ENCODE data around the gene UBE2E2.
"Not testable (repeated sequence)": the region's sequence is repeated elsewhere in the genome, so short reads cannot be mapped to it uniquely, and the experiment has no call there.

UBE2E2 gene

DNA sequence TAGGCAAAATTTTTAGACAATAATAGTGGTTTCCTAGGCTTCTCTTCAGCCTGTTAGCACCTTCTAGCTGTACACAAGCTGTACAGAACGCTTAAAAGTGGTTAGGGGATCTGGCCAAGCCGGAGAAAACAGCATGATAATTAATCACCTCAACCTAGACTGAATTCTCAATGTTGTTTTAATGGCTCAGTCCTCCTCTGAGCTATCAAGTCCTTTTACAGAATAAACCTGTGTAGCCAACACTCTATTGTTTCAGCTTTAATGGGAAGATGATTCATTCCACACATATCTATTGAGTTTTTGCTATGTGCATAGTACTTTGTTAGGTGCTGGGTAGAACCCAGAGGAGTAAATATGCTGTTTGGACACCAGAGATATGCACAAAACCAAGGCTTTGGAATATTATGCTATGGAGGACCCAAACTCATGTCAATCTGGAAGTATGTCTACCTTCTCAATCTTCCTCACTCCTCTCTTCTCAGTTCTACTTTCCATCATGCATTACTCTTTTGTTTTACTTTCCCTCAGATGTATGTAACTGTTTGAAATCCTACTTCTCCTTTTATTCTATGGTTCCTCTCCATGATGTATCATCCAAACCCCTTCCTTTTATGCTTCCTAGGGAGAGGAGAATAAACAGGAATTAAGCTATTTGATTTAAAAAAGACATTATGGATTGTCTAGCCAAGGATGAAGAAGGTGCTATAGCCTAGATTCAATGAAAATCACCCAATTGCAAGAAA, 27.6 kb upstream of the UBE2E2 start:
- no peak for DNase-seq
- no peak for ATAC-seq
- peaks cover 16% of the 10 kb centered on the region for H3K27me3 Mint-ChIP-seq
- no peak overlapping the region for H3K27ac Mint-ChIP-seq
- no peaks in the 10 kb centered on the region for H3K4me1 Mint-ChIP-seq
- H3K9me3 Mint-ChIP-seq = peaks cover 4 to 7% of the 10 kb centered on the region in 2 donors
- no peak overlapping the region for H3K4me3 Mint-ChIP-seq

- not testable (repeated sequence) for ATAC-seq, H3K4me3 Mint-ChIP-seq, DNase-seq, H3K9me3 Mint-ChIP-seq, H3K27ac Mint-ChIP-seq, H3K4me1 Mint-ChIP-seq
- peaks cover 16% of the 10 kb centered on the region for H3K27me3 Mint-ChIP-seq
Measured at GRCh38 chr3:23176839-23177238, 26.3 kb upstream of the UBE2E2 start.

DNA sequence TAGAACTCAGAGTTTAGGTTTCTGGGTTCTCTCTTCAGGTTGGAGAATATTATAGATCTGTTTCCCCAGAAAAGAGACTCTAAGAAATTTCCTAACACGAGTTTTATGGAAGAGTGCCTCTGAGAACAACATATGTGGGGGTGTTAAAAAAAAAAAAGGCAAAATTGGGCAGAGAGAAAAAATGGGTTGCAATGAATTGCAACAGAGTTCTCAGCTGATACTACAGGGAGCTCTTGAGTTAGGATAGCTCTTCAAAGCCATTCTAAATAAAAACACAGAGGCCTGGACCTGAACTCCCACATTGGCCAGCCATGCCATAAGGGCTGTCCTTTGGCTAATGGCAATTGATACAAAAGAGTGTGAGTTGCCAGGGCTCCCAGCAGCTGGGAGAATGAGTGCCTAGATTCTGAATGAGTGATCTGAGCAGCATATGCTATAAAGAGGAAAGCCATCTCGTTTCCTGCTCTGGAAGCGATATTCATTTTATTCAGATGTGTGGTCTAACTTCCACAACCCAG, 20.1 kb upstream of the UBE2E2 start:
- ATAC-seq (no peak), DNase-seq (no peak)
- Mint-ChIP-seq H3K27ac (no peak overlapping the region), H3K9me3 (no peaks in the 10 kb centered on the region), H3K4me3 (no peak overlapping the region), H3K4me1 (no peaks in the 10 kb centered on the region), H3K27me3 (no peaks in the 10 kb centered on the region)

DNA sequence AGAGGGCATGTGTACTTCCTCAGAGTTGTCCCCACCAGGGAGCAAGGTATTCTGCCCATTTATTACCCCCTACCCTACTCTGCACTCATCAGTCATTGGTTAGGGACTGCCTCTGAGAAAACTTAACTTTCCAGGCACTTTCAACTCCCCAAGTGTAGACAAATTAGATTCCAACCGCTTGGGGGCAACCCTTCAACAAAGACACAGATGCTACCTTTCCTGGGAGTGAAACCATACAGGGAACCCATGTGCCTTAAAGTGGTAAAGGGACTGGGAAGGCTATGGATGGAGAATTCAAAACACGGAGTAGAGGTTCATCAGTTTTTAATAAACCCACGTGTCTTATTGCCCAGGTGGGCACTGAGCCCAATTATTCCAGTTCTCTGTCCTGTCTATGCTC, 19.4 kb upstream of the UBE2E2 start:
- Mint-ChIP-seq H3K27ac (no peak overlapping the region), H3K27me3 (no peaks in the 10 kb centered on the region), H3K4me1 (no peaks in the 10 kb centered on the region), H3K9me3 (no peaks in the 10 kb centered on the region), H3K4me3 (no peak overlapping the region)
- ATAC-seq (no peak), DNase-seq (no peak)

- Mint-ChIP-seq H3K27ac (no peak overlapping the region), H3K9me3 (no peaks in the 10 kb centered on the region), H3K4me1 (no peaks in the 10 kb centered on the region), H3K4me3 (no peak overlapping the region), H3K27me3 (no peaks in the 10 kb centered on the region)
- DNase-seq (no peak), ATAC-seq (no peak)
Measured at GRCh38 chr3:23185861-23186260, 17.3 kb upstream of the UBE2E2 start.

- Mint-ChIP-seq H3K4me3 (no peak overlapping the region), H3K9me3 (no peaks in the 10 kb centered on the region), H3K27ac (no peak overlapping the region), H3K4me1 (no peaks in the 10 kb centered on the region), H3K27me3 (peaks cover 14% of the 10 kb centered on the region)
- ATAC-seq = no peak
- DNase-seq = no peak
Measured at GRCh38 chr3:23189187-23189586, 13.9 kb upstream of the UBE2E2 start.

GRCh38 chr3:23192816-23193215, 10.3 kb upstream of the UBE2E2 start:
- Mint-ChIP-seq H3K27me3 (peaks cover 19% of the 10 kb centered on the region), H3K27ac (no peak overlapping the region), H3K4me1 (no peaks in the 10 kb centered on the region), H3K4me3 (no peak overlapping the region), H3K9me3 (no peaks in the 10 kb centered on the region)
- DNase-seq (no peak), ATAC-seq (no peak)

DNA sequence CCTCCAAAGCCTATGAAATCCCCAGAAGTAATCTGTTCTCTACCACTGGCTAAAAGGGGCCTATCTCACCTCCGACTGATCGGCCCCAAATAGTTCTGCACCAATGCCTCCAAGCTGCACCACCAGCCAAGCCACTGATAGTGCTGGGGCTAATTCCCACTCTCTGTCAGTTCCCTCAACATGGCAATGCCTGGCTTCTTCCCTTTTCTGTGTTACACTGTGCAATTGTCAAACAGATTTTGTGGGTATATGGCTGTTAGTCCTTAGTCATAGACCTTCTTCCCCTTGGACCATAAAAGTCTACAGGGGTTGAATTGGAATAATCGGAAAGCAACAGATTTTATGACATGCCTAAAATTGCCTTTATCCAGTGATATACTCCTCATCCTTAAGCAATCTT, 9.3 kb upstream of the UBE2E2 start:
- H3K27me3 Mint-ChIP-seq = peaks cover 19% of the 10 kb centered on the region
- ATAC-seq (no peak), DNase-seq (no peak)
- H3K27ac Mint-ChIP-seq = no peak overlapping the region
- no peaks in the 10 kb centered on the region for H3K9me3 Mint-ChIP-seq
- no peaks in the 10 kb centered on the region for H3K4me1 Mint-ChIP-seq
- H3K4me3 Mint-ChIP-seq = no peak overlapping the region

- no peak overlapping the region for H3K4me3 Mint-ChIP-seq
- H3K27ac Mint-ChIP-seq = no peak overlapping the region
- H3K27me3 Mint-ChIP-seq = peaks cover 29% of the 10 kb centered on the region
- DNase-seq (no peak), ATAC-seq (no peak)
- H3K9me3 Mint-ChIP-seq = no peaks in the 10 kb centered on the region
- H3K4me1 Mint-ChIP-seq = peaks cover 15% of the 10 kb centered on the region
Measured at GRCh38 chr3:23198801-23199200, 4.3 kb upstream of the UBE2E2 start.

GRCh38 chr3:23199649-23200048, 3.5 kb upstream of the UBE2E2 start:
- Mint-ChIP-seq H3K4me1 (peaks cover 22% of the 10 kb centered on the region), H3K27me3 (peaks cover 21% of the 10 kb centered on the region), H3K9me3 (no peaks in the 10 kb centered on the region), H3K27ac (no peak overlapping the region), H3K4me3 (no peak overlapping the region)
- ATAC-seq = no peak
- DNase-seq = no peak

DNA sequence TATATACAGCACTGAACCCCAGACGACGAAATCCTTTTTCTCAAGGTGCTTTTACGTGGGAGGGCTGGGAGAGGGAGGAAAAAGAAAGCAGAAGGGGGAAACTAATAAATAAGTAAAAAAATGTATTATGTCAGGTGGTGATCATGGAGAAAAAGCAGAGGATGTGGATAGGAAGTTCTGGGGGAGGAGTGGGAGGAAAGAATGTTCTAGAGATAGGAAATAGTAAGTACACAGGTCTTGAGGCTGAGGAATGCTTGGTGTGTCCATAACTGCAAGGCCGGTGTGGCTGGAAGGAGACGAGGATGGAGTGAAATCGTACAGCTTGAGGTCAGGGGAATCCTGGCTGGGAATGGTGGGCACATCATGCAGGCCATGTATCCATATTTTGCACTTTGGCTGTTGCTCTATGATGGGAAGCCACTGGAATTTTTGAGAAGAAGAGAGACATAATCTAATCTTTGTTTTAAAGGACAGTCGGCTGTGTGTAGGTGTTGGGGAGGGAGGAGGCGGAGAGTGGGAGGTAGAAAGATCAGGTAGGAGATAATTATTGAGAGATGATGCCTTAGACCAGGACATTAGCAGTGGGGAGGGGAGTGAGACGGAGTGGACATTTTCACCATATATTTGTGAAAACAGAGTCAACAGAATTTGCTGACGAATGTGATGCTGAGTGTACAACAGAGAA, 1.8 kb upstream of the UBE2E2 start:
- Mint-ChIP-seq H3K27me3 (peaks cover 20% of the 10 kb centered on the region), H3K4me3 (peak overlapping the region in 1 of 2 donors; percentile 12), H3K4me1 (peaks cover 26% of the 10 kb centered on the region), H3K27ac (peak overlapping the region in 1 of 2 donors; percentile 79), H3K9me3 (no peaks in the 10 kb centered on the region)
- ATAC-seq (no peak), DNase-seq (no peak)

DNA sequence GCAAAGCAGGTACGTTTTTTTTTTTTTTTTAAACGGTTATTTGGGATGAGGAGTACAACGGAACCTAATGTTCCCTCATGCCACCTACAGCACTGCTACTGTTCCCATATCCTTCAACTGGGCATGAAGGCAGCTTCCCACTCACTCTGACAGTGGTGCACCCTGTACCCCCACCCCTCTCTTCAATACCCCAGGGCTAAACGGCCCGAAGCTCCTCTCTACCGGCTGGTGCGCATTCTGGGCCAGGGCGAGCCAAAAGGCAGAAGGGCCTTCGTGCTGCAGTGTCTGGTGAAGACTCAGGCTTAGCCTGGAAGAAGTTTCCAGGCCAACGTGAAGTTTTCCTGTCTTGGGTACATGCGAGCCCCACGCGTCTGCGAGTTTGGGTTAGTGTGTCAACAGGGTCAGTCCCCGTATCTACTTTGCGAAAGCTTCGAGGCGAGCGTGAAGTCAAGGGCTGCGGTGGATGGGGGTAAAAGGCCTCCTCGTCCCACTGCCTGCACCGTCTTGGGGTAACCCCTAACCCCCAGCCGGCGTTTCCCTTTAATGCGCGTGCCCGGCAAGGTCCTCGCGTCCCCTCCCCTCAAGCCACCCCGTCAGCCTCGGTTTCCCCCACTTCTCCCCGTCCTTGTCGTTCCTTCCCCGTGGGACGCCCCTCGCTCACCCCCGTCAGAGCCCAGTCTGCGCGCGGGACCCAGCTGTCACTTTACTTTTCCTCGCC, 765 bp upstream of the UBE2E2 start:
- Mint-ChIP-seq H3K4me3 (peak overlapping the region; percentile 81 to 86), H3K4me1 (peaks cover 36% of the 10 kb centered on the region), H3K9me3 (no peaks in the 10 kb centered on the region), H3K27me3 (peaks cover 20% of the 10 kb centered on the region), H3K27ac (peak overlapping the region; percentile 44 to 64)
- DNase-seq (peak in 1 of 2 donors; percentile 62), ATAC-seq (peak; percentile 67)

GRCh38 chr3:23203708-23204330, 692 bp downstream of the UBE2E2 start:
- H3K4me3 Mint-ChIP-seq = peak overlapping the region; percentile 94 to 98
- peaks cover 20% of the 10 kb centered on the region for H3K27me3 Mint-ChIP-seq
- DNase-seq (peak; percentile 19 to 34), ATAC-seq (no peak)
- H3K27ac Mint-ChIP-seq = peak overlapping the region; percentile 98
- H3K4me1 Mint-ChIP-seq = peaks cover 37% of the 10 kb centered on the region
- H3K9me3 Mint-ChIP-seq = no peaks in the 10 kb centered on the region

GRCh38 chr3:23206366-23206765, 3.2 kb downstream of the UBE2E2 start:
- Mint-ChIP-seq H3K27ac (no peak overlapping the region), H3K4me1 (peaks cover 44% of the 10 kb centered on the region), H3K27me3 (peaks cover 13% of the 10 kb centered on the region), H3K4me3 (peak overlapping the region in 1 of 2 donors; percentile 5), H3K9me3 (no peaks in the 10 kb centered on the region)
- ATAC-seq = no peak
- DNase-seq = peak in 1 of 2 donors; percentile 16

DNA sequence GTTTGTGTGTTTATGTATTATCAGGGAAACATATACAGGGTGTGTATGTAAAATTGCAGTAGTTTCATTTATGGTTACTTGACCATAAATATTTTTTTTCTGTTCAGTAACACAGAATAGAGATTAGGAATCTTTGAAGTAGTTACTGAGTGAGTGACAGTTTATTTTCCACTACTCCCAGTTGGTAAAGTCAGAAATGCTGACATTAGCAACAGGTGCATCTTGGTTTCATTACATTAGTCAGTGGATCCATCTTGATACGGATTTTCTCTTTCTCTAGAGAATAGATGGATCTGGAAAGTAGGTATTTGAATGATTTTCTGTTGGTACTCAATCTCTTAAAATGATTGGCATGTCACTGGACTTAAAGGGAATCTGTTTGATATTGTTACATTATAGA, 6.0 kb downstream of the UBE2E2 start:
- no peaks in the 10 kb centered on the region for H3K9me3 Mint-ChIP-seq
- H3K4me1 Mint-ChIP-seq = peaks cover 32% of the 10 kb centered on the region
- H3K27me3 Mint-ChIP-seq = no peaks in the 10 kb centered on the region
- ATAC-seq = no peak
- no peak for DNase-seq
- H3K4me3 Mint-ChIP-seq = no peak overlapping the region
- no peak overlapping the region for H3K27ac Mint-ChIP-seq

All from stimulated activated naive CD8-positive, alpha-beta T cell treated with anti-CD3 and anti-CD28 coated beads, Interleukin-15, amount 100 ng/mL, for 72 hours (primary cell).